Measurements from ENCODE around the gene PTGIS. TPM values are rescaled to one million over a fixed set of nuclear protein-coding genes. Genes with fewer than 3 reads are reported as not detected.
"Not testable (repeated sequence)": the region's sequence is repeated elsewhere in the genome, so short reads cannot be mapped to it uniquely, and the experiment has no call there.

PTGIS gene
- total RNA-seq, 2 donors from 2014 or later: 0.56 to 2.3 TPM

GRCh38 chr20:49573900-49574416 lies 6.0 kb upstream of the PTGIS start:
- no peak overlapping the region for H3K4me3 Mint-ChIP-seq
- no peak overlapping the region for H3K27ac Mint-ChIP-seq
- no peaks in the 10 kb centered on the region for H3K9me3 Mint-ChIP-seq
- no peak for ATAC-seq (replicated peaks)
- H3K36me3 Mint-ChIP-seq (ENCODE audit: low read depth): no peaks in the 10 kb centered on the region
- peaks cover 5% of the 10 kb centered on the region for H3K4me1 Mint-ChIP-seq
- H3K27me3 Mint-ChIP-seq: peaks cover 30% of the 10 kb centered on the region

GRCh38 chr20:49572857-49573256 lies 4.9 kb upstream of the PTGIS start:
- Mint-ChIP-seq H3K9me3 (no peaks in the 10 kb centered on the region), H3K27me3 (peaks cover 36% of the 10 kb centered on the region), H3K4me1 (peaks cover 5% of the 10 kb centered on the region), H3K4me3 (no peak overlapping the region), H3K27ac (no peak overlapping the region), H3K36me3 (ENCODE audit: low read depth) (no peaks in the 10 kb centered on the region)
- ATAC-seq (replicated peaks): no peak

- no peak overlapping the region for H3K27ac Mint-ChIP-seq
- no peaks in the 10 kb centered on the region for H3K4me1 Mint-ChIP-seq
- no peak for ATAC-seq (replicated peaks)
- no peaks in the 10 kb centered on the region for H3K9me3 Mint-ChIP-seq
- no peak overlapping the region for H3K4me3 Mint-ChIP-seq
- H3K27me3 Mint-ChIP-seq: peaks cover 40% of the 10 kb centered on the region
- no peaks in the 10 kb centered on the region for H3K36me3 Mint-ChIP-seq (ENCODE audit: low read depth)
These were observed 3.6 kb upstream of the PTGIS start for GRCh38 chr20:49571553-49571835.

- no peak for ATAC-seq (replicated peaks)
- Mint-ChIP-seq H3K27me3 (peaks cover 45% of the 10 kb centered on the region), H3K36me3 (ENCODE audit: low read depth) (no peaks in the 10 kb centered on the region), H3K9me3 (no peaks in the 10 kb centered on the region), H3K4me3 (no peak overlapping the region), H3K4me1 (no peaks in the 10 kb centered on the region), H3K27ac (no peak overlapping the region)
These were observed 3.1 kb upstream of the PTGIS start for GRCh38 chr20:49570828-49571552.

- H3K4me3 Mint-ChIP-seq: no peak overlapping the region
- H3K27ac Mint-ChIP-seq: no peak overlapping the region
- H3K4me1 Mint-ChIP-seq: no peaks in the 10 kb centered on the region
- H3K27me3 Mint-ChIP-seq: peaks cover 47% of the 10 kb centered on the region
- ATAC-seq (replicated peaks): no peak
- no peaks in the 10 kb centered on the region for H3K36me3 Mint-ChIP-seq (ENCODE audit: low read depth)
- H3K9me3 Mint-ChIP-seq: no peaks in the 10 kb centered on the region
These were observed 2.4 kb upstream of the PTGIS start for GRCh38 chr20:49570161-49570827.

- H3K4me1 Mint-ChIP-seq: no peaks in the 10 kb centered on the region
- H3K27ac Mint-ChIP-seq: no peak overlapping the region
- peaks cover 47% of the 10 kb centered on the region for H3K27me3 Mint-ChIP-seq
- H3K36me3 Mint-ChIP-seq (ENCODE audit: low read depth): no peaks in the 10 kb centered on the region
- no peaks in the 10 kb centered on the region for H3K9me3 Mint-ChIP-seq
- ATAC-seq (replicated peaks): no peak
- no peak overlapping the region for H3K4me3 Mint-ChIP-seq
These were observed 1.6 kb upstream of the PTGIS start for GRCh38 chr20:49569411-49570115.

GRCh38 chr20:49568278-49569151 lies 578 bp upstream of the PTGIS start:
- H3K4me3 Mint-ChIP-seq: peak overlapping the region; percentile 52
- no peak overlapping the region for H3K27ac Mint-ChIP-seq
- peaks cover 50% of the 10 kb centered on the region for H3K27me3 Mint-ChIP-seq
- no peak for ATAC-seq (replicated peaks)
- H3K4me1 Mint-ChIP-seq: no peaks in the 10 kb centered on the region
- no peaks in the 10 kb centered on the region for H3K9me3 Mint-ChIP-seq
- H3K36me3 Mint-ChIP-seq (ENCODE audit: low read depth): no peaks in the 10 kb centered on the region

GRCh38 chr20:49566401-49567364 lies 1.3 kb downstream of the PTGIS start:
- Mint-ChIP-seq H3K36me3 (ENCODE audit: low read depth) (no peaks in the 10 kb centered on the region), H3K27ac (no peak overlapping the region), H3K27me3 (peaks cover 50% of the 10 kb centered on the region), H3K4me1 (no peaks in the 10 kb centered on the region), H3K9me3 (no peaks in the 10 kb centered on the region), H3K4me3 (no peak overlapping the region)
- no peak for ATAC-seq (replicated peaks)

GRCh38 chr20:49564991-49565390 lies 2.9 kb downstream of the PTGIS start:
- not testable (repeated sequence) for H3K4me1 Mint-ChIP-seq; H3K36me3 Mint-ChIP-seq (ENCODE audit: low read depth); H3K27ac Mint-ChIP-seq; H3K9me3 Mint-ChIP-seq; H3K4me3 Mint-ChIP-seq; ATAC-seq (replicated peaks)
- peaks cover 47% of the 10 kb centered on the region for H3K27me3 Mint-ChIP-seq

- Mint-ChIP-seq H3K27me3 (peaks cover 42% of the 10 kb centered on the region), H3K4me1 (no peaks in the 10 kb centered on the region), H3K4me3 (no peak overlapping the region), H3K9me3 (no peaks in the 10 kb centered on the region), H3K27ac (no peak overlapping the region), H3K36me3 (ENCODE audit: low read depth) (no peaks in the 10 kb centered on the region)
- no peak for ATAC-seq (replicated peaks)
These were observed 4.6 kb downstream of the PTGIS start for GRCh38 chr20:49563015-49563980.

GRCh38 chr20:49562311-49563014 lies 5.5 kb downstream of the PTGIS start:
- no peaks in the 10 kb centered on the region for H3K4me1 Mint-ChIP-seq
- H3K9me3 Mint-ChIP-seq: no peaks in the 10 kb centered on the region
- H3K36me3 Mint-ChIP-seq (ENCODE audit: low read depth): no peaks in the 10 kb centered on the region
- no peak overlapping the region for H3K4me3 Mint-ChIP-seq
- peaks cover 48% of the 10 kb centered on the region for H3K27me3 Mint-ChIP-seq
- no peak for ATAC-seq (replicated peaks)
- no peak overlapping the region for H3K27ac Mint-ChIP-seq

GRCh38 chr20:49561806-49562205 lies 6.1 kb downstream of the PTGIS start:
- Mint-ChIP-seq H3K4me1 (no peaks in the 10 kb centered on the region), H3K27ac (no peak overlapping the region), H3K27me3 (peaks cover 53% of the 10 kb centered on the region), H3K9me3 (no peaks in the 10 kb centered on the region), H3K4me3 (no peak overlapping the region), H3K36me3 (ENCODE audit: low read depth) (no peaks in the 10 kb centered on the region)
- ATAC-seq (replicated peaks): no peak

Measured in activated T-helper 17 cell treated with anti-CD3 and anti-CD28 coated beads, Interleukin-2, amount 50 U/mL, for 72 hours (primary cell).